ENCODE measurements around the gene DUSP28.

DUSP28 gene

DNA sequence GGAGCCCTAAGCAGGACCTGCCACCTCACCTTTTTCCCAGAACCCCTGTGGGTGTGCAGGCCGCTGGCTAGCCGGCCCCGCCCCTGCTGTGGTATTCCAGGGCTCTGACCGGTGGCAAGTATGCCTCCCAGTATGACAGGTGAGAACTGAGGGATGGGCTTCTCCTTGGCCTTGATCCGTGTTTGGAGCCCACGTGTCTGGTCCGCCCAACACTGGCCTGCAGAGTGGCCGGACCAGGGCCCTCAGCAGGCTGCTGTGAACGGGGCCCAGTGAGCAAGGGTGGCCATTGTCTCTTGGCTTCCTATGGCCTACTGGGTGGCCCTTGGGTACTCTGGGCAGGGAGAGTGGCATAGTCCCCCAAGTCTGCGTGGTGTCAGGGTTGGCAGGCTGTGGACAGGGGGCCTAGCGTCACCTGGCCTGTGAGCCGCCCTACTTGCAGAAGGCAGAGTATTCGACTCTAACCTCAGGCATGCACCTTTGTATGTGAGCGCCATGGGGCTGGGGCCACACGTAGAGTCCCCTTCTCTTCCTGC is 9.9 kb downstream of the DUSP28 start (continued):
- TF ChIP-seq, protein P1, sequence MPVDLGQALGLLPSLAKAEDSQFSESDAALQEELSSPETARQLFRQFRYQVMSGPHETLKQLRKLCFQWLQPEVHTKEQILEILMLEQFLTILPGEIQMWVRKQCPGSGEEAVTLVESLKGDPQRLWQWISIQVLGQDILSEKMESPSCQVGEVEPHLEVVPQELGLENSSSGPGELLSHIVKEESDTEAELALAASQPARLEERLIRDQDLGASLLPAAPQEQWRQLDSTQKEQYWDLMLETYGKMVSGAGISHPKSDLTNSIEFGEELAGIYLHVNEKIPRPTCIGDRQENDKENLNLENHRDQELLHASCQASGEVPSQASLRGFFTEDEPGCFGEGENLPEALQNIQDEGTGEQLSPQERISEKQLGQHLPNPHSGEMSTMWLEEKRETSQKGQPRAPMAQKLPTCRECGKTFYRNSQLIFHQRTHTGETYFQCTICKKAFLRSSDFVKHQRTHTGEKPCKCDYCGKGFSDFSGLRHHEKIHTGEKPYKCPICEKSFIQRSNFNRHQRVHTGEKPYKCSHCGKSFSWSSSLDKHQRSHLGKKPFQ (tag by site-specific recombination; IDR thresholded peaks at IDR 0.05) = no peak
- TF ChIP-seq ZNF138 (tag by site-specific recombination; IDR thresholded peaks at IDR 0.05; ENCODE audit: borderline replicate concordance) (no peak), ZNF544 (tag by site-specific recombination; IDR thresholded peaks at IDR 0.05) (no peak), ZNF223 (tag by site-specific recombination; IDR thresholded peaks at IDR 0.05) (no peak), BCL11A (tag by site-specific recombination; IDR thresholded peaks at IDR 0.05; ENCODE audit: low read depth) (no peak), ZNF792 (tag by site-specific recombination; IDR thresholded peaks at IDR 0.05) (no peak), ZNF837 (tag by site-specific recombination; IDR thresholded peaks at IDR 0.05) (no peak), ZNF416 (tag by site-specific recombination; IDR thresholded peaks at IDR 0.05) (no peak), ZNF292 (tag by site-specific recombination; IDR thresholded peaks at IDR 0.05; ENCODE audit: borderline replicate concordance, low read depth) (no peak)

DNA sequence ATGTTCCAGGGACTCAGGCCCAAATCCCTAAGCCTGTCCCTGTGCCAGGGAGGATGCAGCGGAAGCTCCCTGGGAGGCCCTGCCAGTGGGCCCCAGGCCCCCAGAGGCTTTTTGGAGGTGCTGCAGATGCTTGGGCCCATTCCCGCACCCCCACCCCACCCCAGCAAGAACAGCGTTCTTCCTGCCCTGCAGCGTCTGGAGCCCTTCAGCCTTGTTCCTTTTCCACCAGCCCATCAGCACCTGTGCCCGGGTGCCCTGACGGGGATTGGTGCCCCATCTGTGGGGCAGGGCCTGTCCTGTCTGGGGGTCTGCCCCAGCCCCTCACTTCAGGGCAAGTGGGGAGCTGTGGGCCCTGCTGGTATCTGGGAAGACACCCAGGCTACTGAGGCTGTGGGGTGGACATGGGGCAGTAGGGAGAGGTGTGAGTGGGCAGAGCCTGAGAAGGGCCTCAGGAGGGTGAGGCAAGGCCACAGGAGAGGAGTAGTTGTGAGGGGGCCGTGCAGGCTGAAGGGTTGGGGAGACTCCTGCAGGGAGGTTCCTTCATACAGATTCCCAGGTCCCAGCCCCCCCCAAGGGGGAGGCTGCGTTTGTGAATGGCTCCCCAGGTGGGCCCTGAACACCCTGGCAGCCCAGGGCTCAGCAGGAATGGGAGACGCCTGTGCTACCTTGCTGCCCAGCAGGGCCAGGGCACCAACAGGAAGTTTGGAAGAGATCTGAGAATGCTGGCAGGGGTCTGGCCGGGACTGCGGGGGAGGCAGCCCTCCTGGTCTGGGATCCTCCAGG is 10.6 kb downstream of the DUSP28 start:
- ChIA-PET POLR2A (interaction anchor here (1.0 kb wide), 1 partner anchor 10 kb away, joined by 3 read pairs; no protein-coding TSS in a partner anchor), CTCF (interaction anchor here (1.0 kb wide), 1 partner anchor 9 kb away, joined by 4 read pairs; no protein-coding TSS in a partner anchor)
- H3K4me3 ChIP-seq (ENCODE audit: low read depth, low read length) = no peak overlapping the region
- H3K27ac ChIP-seq (ENCODE audit: extremely low read depth, low read depth, low read length) = no peak overlapping the region
- no peaks in the 10 kb centered on the region for H3K9me3 ChIP-seq (ENCODE audit: control insufficient read depth, insufficient read depth, low read depth, low read length)
- peaks cover 0 to 20% of the 10 kb centered on the region in 2 experiments; a peak in 1 of 3 replicates for H3K36me3 ChIP-seq (ENCODE audit: control insufficient read depth in 2 of 2, insufficient read depth in 1 of 2, low read length in 2 of 2)
- H3K4me1 ChIP-seq (ENCODE audit: control insufficient read depth, insufficient read depth, low read length) = peaks cover 4% of the 10 kb centered on the region
- TF ChIP-seq ZNF112 (tag by site-specific recombination; IDR thresholded peaks at IDR 0.05) (no peak), ZNF785 (tag by site-specific recombination; IDR thresholded peaks at IDR 0.05) (no peak), ZNF843 (tag by site-specific recombination; IDR thresholded peaks at IDR 0.05) (no peak), ZBTB20 (tag by site-specific recombination; IDR thresholded peaks at IDR 0.05) (no peak), ZNF707 (tag by site-specific recombination; IDR thresholded peaks at IDR 0.05) (no peak), ZNF610 (tag by site-specific recombination; IDR thresholded peaks at IDR 0.05; ENCODE audit: borderline replicate concordance) (no peak), ZNF404 (tag by site-specific recombination; IDR thresholded peaks at IDR 0.05) (no peak)

DNA sequence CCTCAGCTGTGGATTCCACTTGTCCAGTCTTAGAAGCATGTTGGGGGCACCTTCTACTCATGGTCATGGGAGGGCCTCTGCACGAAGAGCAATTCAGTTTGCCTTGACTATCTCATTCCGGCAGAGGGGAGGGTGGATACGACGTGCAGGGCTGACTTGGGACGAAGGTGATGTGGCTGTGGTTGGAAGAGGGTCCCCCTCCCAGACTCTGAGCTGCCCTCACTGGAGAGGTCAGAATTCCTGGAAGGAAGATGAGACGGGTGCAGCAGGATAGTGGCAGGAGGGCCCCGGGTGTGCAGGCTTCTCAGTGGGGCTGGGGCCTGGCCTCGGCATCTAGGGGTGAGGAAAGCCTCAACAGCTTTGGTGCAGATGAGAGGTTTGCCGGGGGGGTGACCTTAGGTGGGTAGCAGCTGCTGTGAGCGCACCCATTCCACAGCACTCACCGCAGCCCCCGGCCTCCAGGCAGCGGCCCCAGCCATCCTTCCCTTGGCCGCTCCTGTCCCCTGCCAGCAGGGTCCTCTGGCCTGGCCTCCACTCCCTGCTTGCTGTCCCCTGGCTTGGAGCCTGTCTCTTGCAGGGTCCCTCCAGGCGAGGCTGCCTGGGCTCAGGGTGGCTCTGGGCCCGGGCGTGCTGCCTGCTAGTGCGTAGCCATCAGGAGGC is 11.3 kb downstream of the DUSP28 start:
- H3K4me3 ChIP-seq (ENCODE audit: low read depth, low read length) = no peak overlapping the region
- TF ChIP-seq ZNF747 (tag by site-specific recombination; IDR thresholded peaks at IDR 0.05) = no peak
- TF ChIP-seq EGR2 (tag by site-specific recombination; IDR thresholded peaks at IDR 0.05; ENCODE audit: low read depth) = no peak
- TF ChIP-seq ZNF792 (tag by site-specific recombination; IDR thresholded peaks at IDR 0.05) = no peak
- ChIA-PET CTCF (interaction anchor here (0.6 to 1.0 kb wide), 2 partner anchors 8 to 45 kb away, joined by 3 to 4 read pairs; no protein-coding TSS in a partner anchor), POLR2A (no interaction called here)
- no peaks in the 10 kb centered on the region for H3K9me3 ChIP-seq (ENCODE audit: control insufficient read depth, insufficient read depth, low read depth, low read length)
- H3K36me3 ChIP-seq (ENCODE audit: control insufficient read depth in 2 of 2, insufficient read depth in 1 of 2, low read length in 2 of 2) = peaks cover 0 to 27% of the 10 kb centered on the region in 2 experiments; a peak in 1 of 3 replicates
- H3K27ac ChIP-seq (ENCODE audit: extremely low read depth, low read depth, low read length) = no peak overlapping the region
- peaks cover 4% of the 10 kb centered on the region for H3K4me1 ChIP-seq (ENCODE audit: control insufficient read depth, insufficient read depth, low read length)

Measured in HEK293 (cell line).